Measurements from ENCODE around the gene RDX.

- no peak for TF ChIP-seq POLR2A (IDR thresholded peaks at IDR 0.05; ENCODE audit: low read depth, low read length)
- no peak for TF ChIP-seq POLR2AphosphoS5 (IDR thresholded peaks at IDR 0.05; ENCODE audit: low read depth, low read length)
- no peak for TF ChIP-seq TAF1 (IDR thresholded peaks at IDR 0.05; ENCODE audit: borderline replicate concordance, low read depth, low read length)
Measured at GRCh38 chr11:110312670-110313069, 16.3 kb upstream of the RDX start.
